ENCODE data around the gene SEMA3D.

- TF ChIP-seq EZH2phosphoT487 (IDR thresholded peaks at IDR 0.05; ENCODE audit: unreplicated experiment) (no peak), POLR2AphosphoS5 (IDR thresholded peaks at IDR 0.05; ENCODE audit: low read depth) (no peak), EZH2 (IDR thresholded peaks at IDR 0.05; ENCODE audit: low read depth, unreplicated experiment) (no peak), CREB1 (CRISPR knock-in tag; IDR thresholded peaks at IDR 0.05; ENCODE audit: low read depth) (no peak), CTCF (conservative IDR thresholded peaks at IDR 0.05; ENCODE audit: low read depth in 2 of 2) (no peak), ETS1 (IDR thresholded peaks at IDR 0.05) (no peak), ZNF331 (CRISPR knock-in tag; IDR thresholded peaks at IDR 0.05; ENCODE audit: low read depth) (no peak)
Observed at GRCh38 chr7:85102813-85103350, 84.0 kb downstream of the SEMA3D start.

Measured in GM23338 (cell line).